ENCODE results near the gene ADAM33.

- no peak for TF ChIP-seq CTCF (IDR thresholded peaks at IDR 0.05; ENCODE audit: insufficient read depth, low read length, poor library complexity, severe bottlenecking)
- no peak for TF ChIP-seq EZH2phosphoT487 (conservative IDR thresholded peaks at IDR 0.05; ENCODE audit: low read length)
These were observed 50.3 kb downstream of the ADAM33 start for GRCh38 chr20:3631534-3631933.
